NCI-H2196 treated with DMSO at 0.1 percent for 48 hours (cell line): ENCODE measurements around the gene OR10P1.
"Not testable (repeated sequence)": the region's sequence is repeated elsewhere in the genome, so short reads cannot be mapped to it uniquely, and the experiment has no call there.

Source experiments
- DNase-seq: peaks from one replicate; lab custom pipeline; 2025; ENCODE audit not compliant: unreplicated experiment; lab: John Stamatoyannopoulos, UW

The OR10P1 gene

GRCh38 chr12:55636853-55637252, at the start of gene OR10P1:
Gene OR10P1 (plus strand): TSS chr12:55636892. CDS start chr12:55636892, 0 bp downstream.
- DNase-seq = no peak

- not testable (repeated sequence) for DNase-seq
Observed at GRCh38 chr12:55590152-55590551, 46.5 kb upstream of the OR10P1 start.

- DNase-seq = no peak
Observed at GRCh38 chr12:55607821-55608594, 28.7 kb upstream of the OR10P1 start.

- DNase-seq = no peak
Observed at GRCh38 chr12:55610598-55610997, 26.1 kb upstream of the OR10P1 start.

GRCh38 chr12:55612646-55613045, 24.0 kb upstream of the OR10P1 start:
- DNase-seq = no peak

- DNase-seq = no peak
Observed at GRCh38 chr12:55614764-55615163, 21.9 kb upstream of the OR10P1 start.

GRCh38 chr12:55619354-55620138, 17.1 kb upstream of the OR10P1 start:
- DNase-seq = peak; percentile 49

GRCh38 chr12:55624056-55624455, 12.6 kb upstream of the OR10P1 start:
- DNase-seq = no peak

- DNase-seq = no peak
Observed at GRCh38 chr12:55626154-55626553, 10.5 kb upstream of the OR10P1 start.

GRCh38 chr12:55629058-55629841, 7.4 kb upstream of the OR10P1 start:
- DNase-seq = no peak

- no peak for DNase-seq
Observed at GRCh38 chr12:55631056-55631455, 5.6 kb upstream of the OR10P1 start.

GRCh38 chr12:55631733-55632132, 5.0 kb upstream of the OR10P1 start:
- no peak for DNase-seq

GRCh38 chr12:55633151-55633550, 3.5 kb upstream of the OR10P1 start:
- DNase-seq = no peak

GRCh38 chr12:55636116-55636655, 506 bp upstream of the OR10P1 start:
- no peak for DNase-seq

GRCh38 chr12:55637467-55637866, 775 bp downstream of the OR10P1 start:
- DNase-seq = no peak

GRCh38 chr12:55641595-55641994, 4.9 kb downstream of the OR10P1 start:
- DNase-seq = no peak

- DNase-seq = no peak
Observed at GRCh38 chr12:55642267-55642666, 5.6 kb downstream of the OR10P1 start.

- no peak for DNase-seq
Observed at GRCh38 chr12:55642669-55643068, 6.0 kb downstream of the OR10P1 start.

- no peak for DNase-seq
Observed at GRCh38 chr12:55644591-55644990, 7.9 kb downstream of the OR10P1 start.

- no peak for DNase-seq
Observed at GRCh38 chr12:55647027-55647426, 10.3 kb downstream of the OR10P1 start.

- DNase-seq = not testable (repeated sequence)
Observed at GRCh38 chr12:55650620-55651298, 14.1 kb downstream of the OR10P1 start.
